ENCODE data around the gene MINDY1.

DNA sequence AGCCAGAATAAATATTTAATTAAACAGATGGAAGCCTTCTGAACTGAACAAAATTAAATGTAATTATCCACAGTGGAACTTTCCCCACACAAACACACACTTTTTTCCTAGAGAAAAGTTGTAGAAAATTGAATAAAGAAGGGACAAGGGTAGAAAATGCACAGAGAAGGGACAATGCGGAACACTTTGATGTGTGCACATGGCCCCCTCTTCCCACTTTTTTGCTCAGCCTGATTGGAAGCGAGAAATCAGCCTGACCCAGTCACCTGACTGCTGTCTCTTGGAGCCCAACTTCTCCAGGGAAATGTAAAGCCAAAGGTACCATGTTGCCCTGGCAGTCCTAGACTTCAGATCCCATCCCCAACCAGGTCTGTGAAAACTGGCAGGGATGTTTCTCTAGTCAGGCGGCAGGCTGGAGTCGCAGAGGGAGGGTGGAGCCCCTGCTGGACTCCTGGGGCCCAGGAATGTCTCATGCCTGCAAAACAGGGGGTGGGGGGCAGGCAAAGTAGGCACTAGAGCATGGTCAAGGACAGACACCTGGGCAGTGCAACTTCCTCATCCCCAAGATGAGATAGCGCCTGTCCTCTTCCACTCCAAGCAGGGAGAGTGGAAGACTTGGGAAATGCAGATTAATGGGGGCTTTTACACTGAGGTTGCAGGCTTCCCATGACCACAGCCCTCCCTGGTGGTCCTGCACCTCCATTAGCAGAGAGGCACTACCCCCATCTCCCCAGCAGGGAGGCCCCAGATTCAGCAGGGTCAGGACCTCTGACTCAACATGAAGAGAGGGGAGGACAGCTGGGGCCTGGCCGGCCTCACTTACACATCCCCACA lies 34.9 kb downstream of the MINDY1 start:
- no peak for TF ChIP-seq MTF1 (CRISPR knock-in tag; IDR thresholded peaks at IDR 0.05; ENCODE audit: borderline replicate concordance)
- TF ChIP-seq, protein P1, sequence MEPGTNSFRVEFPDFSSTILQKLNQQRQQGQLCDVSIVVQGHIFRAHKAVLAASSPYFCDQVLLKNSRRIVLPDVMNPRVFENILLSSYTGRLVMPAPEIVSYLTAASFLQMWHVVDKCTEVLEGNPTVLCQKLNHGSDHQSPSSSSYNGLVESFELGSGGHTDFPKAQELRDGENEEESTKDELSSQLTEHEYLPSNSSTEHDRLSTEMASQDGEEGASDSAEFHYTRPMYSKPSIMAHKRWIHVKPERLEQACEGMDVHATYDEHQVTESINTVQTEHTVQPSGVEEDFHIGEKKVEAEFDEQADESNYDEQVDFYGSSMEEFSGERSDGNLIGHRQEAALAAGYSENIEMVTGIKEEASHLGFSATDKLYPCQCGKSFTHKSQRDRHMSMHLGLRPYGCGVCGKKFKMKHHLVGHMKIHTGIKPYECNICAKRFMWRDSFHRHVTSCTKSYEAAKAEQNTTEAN (CRISPR knock-in tag; IDR thresholded peaks at IDR 0.05), result no peak
- no peak for TF ChIP-seq PHF20 (IDR thresholded peaks at IDR 0.05; ENCODE audit: partially characterized antibody)
- TF ChIP-seq TRIM28 (IDR thresholded peaks at IDR 0.05), result no peak

All from K562 (cell line).